Thymus (tissue), 11 donors: ENCODE results near the gene CLEC2L. TPM values are rescaled to one million over a fixed set of nuclear protein-coding genes. Genes with fewer than 3 reads are reported as not detected.
"Not testable (repeated sequence)": the region's sequence is repeated elsewhere in the genome, so short reads cannot be mapped to it uniquely, and the experiment has no call there.

Experiments used
- DNase-seq, 9 donors: peaks; one replicate each; pipeline ENCODE4 v3.0.0-alpha.2; 2013; ENCODE audit warnings: low spot score in 9 of 9, low read depth in 6 of 9, missing footprints in 1 of 9
- H3K27ac ChIP-seq, 2 donors: one replicate each; pipeline ENCODE4 v1.5.1; 2013; ENCODE audit warnings: control low read depth in 1 of 2, low read depth in 1 of 2, low read length in 1 of 2, mild to moderate bottlenecking in 1 of 2, moderate library complexity in 1 of 2
- H3K27me3 ChIP-seq, 2 donors: one replicate each; pipeline ENCODE4 v1.5.1; 2013; ENCODE audit warnings: low read length in 1 of 2; ENCODE audit not compliant: control insufficient read depth in 2 of 2, insufficient read depth in 1 of 2
- H3K36me3 ChIP-seq, 2 donors: one replicate each; pipeline ENCODE4 v1.5.1; 2013; ENCODE audit warnings: low read length in 1 of 2, mild to moderate bottlenecking in 1 of 2, moderate library complexity in 1 of 2; ENCODE audit not compliant: control insufficient read depth in 2 of 2, insufficient read depth in 2 of 2
- H3K4me1 ChIP-seq, 2 donors: one replicate each; pipeline ENCODE4 v1.5.1; 2013; ENCODE audit warnings: low read length in 2 of 2; ENCODE audit not compliant: control insufficient read depth in 2 of 2, insufficient read depth in 2 of 2
- H3K4me3 ChIP-seq, 2 donors: one replicate each; pipeline ENCODE4 v1.5.1; 2013; ENCODE audit warnings: low read length in 2 of 2, control low read depth in 1 of 2, mild to moderate bottlenecking in 1 of 2
- H3K9me3 ChIP-seq, 2 donors: one replicate each; pipeline ENCODE4 v1.5.1; 2013; ENCODE audit warnings: low read length in 1 of 2, mild to moderate bottlenecking in 1 of 2; ENCODE audit not compliant: control insufficient read depth in 2 of 2, insufficient read depth in 1 of 2
- WGBS: extraction: QIAGEN DNeasy Blood & Tissue Kit; methylation state at CpG from one replicate; pipeline ENCODE4 v1.1.7; 2013; 5-methylcytosine and 5-hydroxymethylcytosine counted together
- polyA plus RNA-seq: library from polyadenylated mRNA; stranded (reverse); fragments of 200-250 nt; gene quantifications from one replicate; pipeline ENCODE4 v1.2.3, GENCODE V29; 2013
- total RNA-seq: library from RNA; stranded (reverse); fragments of 120-200 nt; gene quantifications from one replicate; pipeline ENCODE4 v1.2.4, GENCODE V29; 2013
- donor health status: healthy.

Gene CLEC2L
- total and polyA plus RNA-seq, 2 donors = 0.41 to 2.6 TPM

- no peaks in the 10 kb centered on the region for H3K4me1 ChIP-seq
- H3K9me3 ChIP-seq = peaks cover 0 to 2% of the 10 kb centered on the region in 2 donors
- H3K27me3 ChIP-seq = no peaks in the 10 kb centered on the region
- no peak for DNase-seq
- no peak overlapping the region for H3K4me3 ChIP-seq
- H3K36me3 ChIP-seq = no peaks in the 10 kb centered on the region
- 94% methylated on average over 28 of the region's 28 CpGs for WGBS
- no peak overlapping the region for H3K27ac ChIP-seq
Observed at GRCh38 chr7:139542308-139543151, 19.0 kb downstream of the CLEC2L start.

- Histone ChIP-seq H3K27me3 (no peaks in the 10 kb centered on the region), H3K4me3 (no peak overlapping the region), H3K36me3 (no peaks in the 10 kb centered on the region), H3K4me1 (no peaks in the 10 kb centered on the region), H3K27ac (no peak overlapping the region), H3K9me3 (peaks cover 0 to 2% of the 10 kb centered on the region in 2 donors)
- DNase-seq = no peak
- 86% methylated on average over 18 of the region's 18 CpGs for WGBS
Observed at GRCh38 chr7:139543801-139544603, 20.5 kb downstream of the CLEC2L start.

GRCh38 chr7:139544645-139545044 is 21.2 kb downstream of the CLEC2L start:
- 97% methylated on average over 11 of the region's 11 CpGs for WGBS
- Histone ChIP-seq H3K36me3 (no peaks in the 10 kb centered on the region), H3K27ac (no peak overlapping the region), H3K9me3 (peaks cover 0 to 2% of the 10 kb centered on the region in 2 donors), H3K4me3 (no peak overlapping the region), H3K4me1 (no peaks in the 10 kb centered on the region), H3K27me3 (no peaks in the 10 kb centered on the region)
- no peak for DNase-seq

GRCh38 chr7:139548302-139549028 is 25.0 kb downstream of the CLEC2L start:
- WGBS = 94% methylated on average over 5 of the region's 5 CpGs
- Histone ChIP-seq H3K9me3 (peaks cover 0 to 2% of the 10 kb centered on the region in 2 donors), H3K4me1 (no peaks in the 10 kb centered on the region), H3K4me3 (no peak overlapping the region), H3K27me3 (no peaks in the 10 kb centered on the region), H3K36me3 (no peaks in the 10 kb centered on the region), H3K27ac (no peak overlapping the region)
- no peak for DNase-seq

GRCh38 chr7:139553991-139554700 is 30.7 kb downstream of the CLEC2L start:
- not testable (repeated sequence) for DNase-seq, H3K9me3 ChIP-seq, H3K4me1 ChIP-seq, H3K36me3 ChIP-seq, H3K4me3 ChIP-seq, H3K27me3 ChIP-seq, H3K27ac ChIP-seq
- 94% methylated on average over 8 of the region's 8 CpGs for WGBS

GRCh38 chr7:139557857-139558581 is 34.5 kb downstream of the CLEC2L start:
- no peak overlapping the region for H3K4me3 ChIP-seq
- no peak for DNase-seq
- no peaks in the 10 kb centered on the region for H3K9me3 ChIP-seq
- WGBS = 93% methylated on average over 8 of the region's 8 CpGs
- H3K27ac ChIP-seq = no peak overlapping the region
- H3K4me1 ChIP-seq = no peaks in the 10 kb centered on the region
- H3K36me3 ChIP-seq = no peaks in the 10 kb centered on the region
- H3K27me3 ChIP-seq = no peaks in the 10 kb centered on the region

- no peaks in the 10 kb centered on the region for H3K27me3 ChIP-seq
- no peak overlapping the region for H3K27ac ChIP-seq
- no peak overlapping the region for H3K4me3 ChIP-seq
- no peaks in the 10 kb centered on the region for H3K36me3 ChIP-seq
- no peak for DNase-seq
- peaks cover 3 to 5% of the 10 kb centered on the region in 2 donors for H3K4me1 ChIP-seq
- 95% methylated on average over 18 of the region's 18 CpGs for WGBS
- H3K9me3 ChIP-seq = no peaks in the 10 kb centered on the region
Observed at GRCh38 chr7:139559364-139560105, 36.0 kb downstream of the CLEC2L start.

- Histone ChIP-seq H3K36me3 (no peaks in the 10 kb centered on the region), H3K27ac (no peak overlapping the region), H3K9me3 (no peaks in the 10 kb centered on the region), H3K4me3 (no peak overlapping the region), H3K27me3 (no peaks in the 10 kb centered on the region), H3K4me1 (peaks cover 3 to 5% of the 10 kb centered on the region in 2 donors)
- DNase-seq = no peak
- WGBS = over 99% methylated on average over 2 of the region's 2 CpGs
Observed at GRCh38 chr7:139560199-139560598, 36.7 kb downstream of the CLEC2L start.
